ENCODE results near the gene DEFB129.

- TF ChIP-seq CTCF (IDR thresholded peaks at IDR 0.05) (no peak), POLR2A (IDR thresholded peaks at IDR 0.05) (no peak)
Measured at GRCh38 chr20:217266-217665, 9.8 kb upstream of the DEFB129 start.
